IMR-90 (cell line): ENCODE measurements around the gene ADAMTS3. TPM values are rescaled to one million over a fixed set of nuclear protein-coding genes. Genes with fewer than 3 reads are reported as not detected.

Experiments used
- ATAC-seq: fragments of 200-7000 bp; cut with Tn5 transposase; 2 replicates; pipeline ENCODE4 v1.9.1; 2020; ENCODE audit warnings: low read depth, mild to moderate bottlenecking, moderate library complexity
- BruUV-seq: library from RNA; stranded (reverse); fragments of 400-500 nt; replicated peaks from 2 replicates; lab custom pipeline; 2021; lab: Mats Ljungman, UMichigan
- CTCF ChIA-PET: fragments of 300-600 bp; formaldehyde crosslinking; extraction: SDS; loops from one replicate; lab custom pipeline; 2021; ENCODE audit warnings: antibody characterized with exemption; lab: Yijun Ruan, JAX
- POLR2A ChIA-PET: fragments of 300-600 bp; sonication (Branson Sonifier 250); formaldehyde crosslinking; loops from one replicate; lab custom pipeline; 2022; ENCODE audit warnings: antibody characterized with exemption; ENCODE audit not compliant: unreplicated experiment; lab: Charles Lee
- DNase-seq: peaks from one replicate; pipeline ENCODE4 v3.0.0; 2013
- H2AFZ ChIP-seq: replicated peaks from 2 replicates; pipeline ENCODE3; 2013; ENCODE audit warnings: low read length, mild to moderate bottlenecking; ENCODE audit not compliant: poor library complexity
- H2AK5ac ChIP-seq: 2 replicates; pipeline ENCODE4 v1.6.1; 2013; ENCODE audit warnings: low read depth, low read length, inconsistent platforms
- H2AK9ac ChIP-seq: replicated peaks from 2 replicates; pipeline ENCODE3; 2013; ENCODE audit warnings: mild to moderate bottlenecking, low read depth, low read length, moderate library complexity; ENCODE audit not compliant: poor library complexity
- H2BK120ac ChIP-seq: 2 replicates; pipeline ENCODE4 v1.6.1; 2013; ENCODE audit warnings: low read depth, low read length, inconsistent platforms
- H2BK15ac ChIP-seq: 3 replicates; pipeline ENCODE4 v1.6.1; 2013; ENCODE audit warnings: low read depth, low read length, inconsistent platforms
- H2BK20ac ChIP-seq: 2 replicates; pipeline ENCODE4 v1.6.1; 2013; ENCODE audit warnings: low read depth, mild to moderate bottlenecking, inconsistent platforms, low read length, moderate library complexity
- H2BK5ac ChIP-seq: 2 replicates; pipeline ENCODE4 v1.6.1; 2013; ENCODE audit warnings: mild to moderate bottlenecking, low read depth, low read length, inconsistent platforms; ENCODE audit not compliant: poor library complexity, severe bottlenecking
- H3K14ac ChIP-seq: replicated peaks from 2 replicates; pipeline ENCODE4 v1.6.1; 2013; ENCODE audit warnings: low read depth, low read length, inconsistent platforms
- H3K18ac ChIP-seq: 2 replicates; pipeline ENCODE4 v1.6.1; 2013; ENCODE audit warnings: low read depth, low read length, control low read depth
- H3K23ac ChIP-seq: 2 replicates; pipeline ENCODE4 v1.6.1; 2013; ENCODE audit warnings: low read depth, low read length, inconsistent platforms
- H3K27ac ChIP-seq: 2 replicates; pipeline ENCODE4 v1.5.1; 2013; ENCODE audit warnings: mild to moderate bottlenecking, control low read depth, low read length; ENCODE audit not compliant: insufficient read depth
- H3K27me3 ChIP-seq: 2 replicates; pipeline ENCODE4 v1.6.1; 2013; ENCODE audit warnings: low read length; ENCODE audit not compliant: control insufficient read depth, insufficient read depth
- H3K36me3 ChIP-seq: 2 replicates; pipeline ENCODE4 v1.6.1; 2013; ENCODE audit warnings: low read length, mixed read lengths; ENCODE audit not compliant: control insufficient read depth, insufficient read depth
- H3K4ac ChIP-seq: 2 replicates; pipeline ENCODE4 v1.6.1; 2013; ENCODE audit warnings: low read depth, low read length, inconsistent platforms
- H3K4me1 ChIP-seq: 2 replicates; pipeline ENCODE4 v1.6.1; 2013; ENCODE audit warnings: low read length, mixed read lengths; ENCODE audit not compliant: control insufficient read depth, insufficient read depth
- H3K4me2 ChIP-seq: 2 replicates; pipeline ENCODE4 v1.6.1; 2013; ENCODE audit warnings: low read depth, mild to moderate bottlenecking, control low read depth, low read length, moderate library complexity
- H3K4me3 ChIP-seq: 2 replicates; pipeline ENCODE4 v1.5.1; 2013; ENCODE audit warnings: low read depth, mild to moderate bottlenecking, control low read depth, low read length, moderate library complexity; ENCODE audit not compliant: insufficient read depth
- H3K56ac ChIP-seq: 2 replicates; pipeline ENCODE4 v1.6.1; 2013; ENCODE audit warnings: low read length, inconsistent platforms; ENCODE audit not compliant: insufficient read depth; ENCODE audit errors: extremely low read depth
- H3K79me1 ChIP-seq, 2 experiments: 2 replicates each; pipeline ENCODE4 v1.6.1; 2013; ENCODE audit warnings: low read length in 2 of 2, inconsistent platforms in 1 of 2, low read depth in 1 of 2
- H3K9ac ChIP-seq: 2 replicates; pipeline ENCODE4 v1.6.1; 2013; ENCODE audit warnings: low read depth, low read length, control low read depth
- H3K9me1 ChIP-seq: 2 replicates; pipeline ENCODE4 v1.6.1; 2013; ENCODE audit warnings: low read length, inconsistent platforms; ENCODE audit not compliant: insufficient read depth
- H3K9me3 ChIP-seq: 2 replicates; pipeline ENCODE4 v1.6.1; 2013; ENCODE audit warnings: low read length; ENCODE audit not compliant: control insufficient read depth, insufficient read depth
- H4K20me1 ChIP-seq: 2 replicates; pipeline ENCODE4 v1.6.1; 2013; ENCODE audit warnings: low read length, inconsistent platforms; ENCODE audit not compliant: insufficient read depth
- H4K5ac ChIP-seq: 2 replicates; pipeline ENCODE4 v1.6.1; 2013; ENCODE audit warnings: mild to moderate bottlenecking, low read depth, low read length, control low read depth
- H4K8ac ChIP-seq, 2 experiments: 2 replicates each; pipeline ENCODE4 v1.6.1; 2013; ENCODE audit warnings: low read depth in 2 of 2, low read length in 2 of 2, control low read depth in 1 of 2, inconsistent platforms in 1 of 2
- H4K91ac ChIP-seq: 2 replicates; pipeline ENCODE4 v1.6.1; 2013; ENCODE audit warnings: low read depth, low read length, inconsistent platforms; ENCODE audit not compliant: insufficient read depth
- MAFK ChIP-seq: IDR thresholded peaks from 2 replicates; pipeline ENCODE4 v1.6.1; 2012; ENCODE audit warnings: low read depth, low read length, improper control_type of control experiment
- MAZ ChIP-seq: IDR thresholded peaks from 2 replicates; pipeline ENCODE4 v1.6.1; 2012; ENCODE audit warnings: low read depth, mild to moderate bottlenecking, low read length, improper control_type of control experiment, moderate library complexity, borderline replicate concordance
- RCOR1 ChIP-seq: IDR thresholded peaks from 2 replicates; pipeline ENCODE4 v1.6.1; 2012; ENCODE audit warnings: mild to moderate bottlenecking, low read length, improper control_type of control experiment; ENCODE audit not compliant: insufficient replicate concordance
- WGBS, 2 experiments: methylation state at CpG; one replicate each; pipeline versions ENCODE4 v1.1.5 to v1.1.7; 2013; ENCODE audit warnings: missing lambda C conversion rate in 2 of 2; ENCODE audit not compliant: insufficient read length in 1 of 2; ENCODE audit errors: extremely low coverage in 2 of 2; 5-methylcytosine and 5-hydroxymethylcytosine counted together
- dilution Hi-C: fragments of 300-500 bp; cut with HindIII; formaldehyde crosslinking; loops from one replicate; pipeline ENCODE4 v1.14.3; 2018; ENCODE audit warnings: low sequenced_read_pairs; ENCODE audit not compliant: unreplicated experiment
- in situ Hi-C: fragments of 300-500 bp; cut with MboI; formaldehyde crosslinking; loops from 3 replicates; pipeline ENCODE4 v1.14.3; 2019; ENCODE audit warnings: low sequenced_read_pairs, inconsistent platforms, mixed read lengths
- intact Hi-C: fragments of 100-400 bp; cut with micrococcal nuclease; formaldehyde crosslinking; loops from 2 replicates; pipeline ENCODE4 v1.10.0; 2022
- polyA plus RNA-seq, 3 experiments: library from polyadenylated mRNA; depleted of rRNA; stranded (reverse); fragments of >200 nt; gene quantifications; 2 replicates each; pipeline ENCODE4 v1.2.3, GENCODE V29; 2012; ENCODE audit warnings: low replicate concordance in 1 of 3
- total RNA-seq: library from RNA; depleted of rRNA; stranded (reverse); fragments of >200 nt; gene quantifications from 2 replicates; pipeline ENCODE4 v1.2.3, GENCODE V29; 2012
- TF ChIP-seq, protein P1 (sequence below): fragments of 150-350 bp; IDR thresholded peaks from 2 replicates; pipeline ENCODE4 v1.6.1; 2016; ENCODE audit warnings: low read depth, mild to moderate bottlenecking, low read length, moderate library complexity, borderline replicate concordance

ADAMTS3 gene
- total and polyA plus RNA-seq, 2 of the 4 experiments (the other 2 are of a cell fraction), result 0.68 to 2.9 TPM

DNA sequence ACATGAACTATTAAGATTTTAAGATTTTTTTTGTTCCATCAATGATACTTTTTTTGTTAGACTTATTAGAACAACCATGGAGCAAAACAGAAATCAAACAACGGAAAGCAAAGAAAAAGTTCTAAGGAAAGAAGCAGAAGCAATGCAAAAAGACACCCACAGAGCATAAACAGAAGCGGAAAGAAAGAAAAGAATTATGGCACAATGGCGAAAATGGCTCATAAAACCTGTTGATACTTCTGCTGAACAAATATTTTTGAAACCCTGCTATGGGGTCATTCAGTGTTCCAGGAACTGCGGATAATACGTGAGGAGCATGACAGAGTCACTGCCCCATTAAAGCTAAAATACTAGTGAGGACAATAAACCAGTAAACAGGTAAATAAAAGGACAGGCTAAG is 138.0 kb downstream of the ADAMTS3 start:
- no peak overlapping the region for H3K4me2 ChIP-seq
- H2AK5ac ChIP-seq, result no peak overlapping the region
- no peak overlapping the region for H2BK5ac ChIP-seq
- H3K27me3 ChIP-seq, result no peaks in the 10 kb centered on the region
- BruUV-seq, result no TSS peak
- no peaks in the 10 kb centered on the region for H3K9me1 ChIP-seq
- H2BK120ac ChIP-seq, result no peak overlapping the region
- no peak overlapping the region for H4K91ac ChIP-seq
- no peak overlapping the region for H2BK15ac ChIP-seq
- no peak overlapping the region for H3K4me3 ChIP-seq
- no peak overlapping the region for H3K27ac ChIP-seq
- no peak overlapping the region for H3K18ac ChIP-seq
- POLR2A ChIA-PET, result no interaction called here
- no peak overlapping the region for H3K23ac ChIP-seq
- no peak overlapping the region for H2BK20ac ChIP-seq
- ATAC-seq (no peak), DNase-seq (no peak)
- no peaks in the 10 kb centered on the region for H3K4me1 ChIP-seq
- no peak overlapping the region for H2AFZ ChIP-seq
- H3K36me3 ChIP-seq, result no peaks in the 10 kb centered on the region
- H4K8ac ChIP-seq, result no peak overlapping the region
- H4K5ac ChIP-seq, result no peak overlapping the region
- no peaks in the 10 kb centered on the region for H3K9me3 ChIP-seq
- H4K20me1 ChIP-seq, result no peaks in the 10 kb centered on the region
- no peak overlapping the region for H3K4ac ChIP-seq
- no peaks in the 10 kb centered on the region for H3K79me1 ChIP-seq
- WGBS, 2 experiments, result no CpG with 5 or more reads among the region's 5 CpGs
- no peak overlapping the region for H3K14ac ChIP-seq
- H3K56ac ChIP-seq, result no peak overlapping the region
- no peak overlapping the region for H2AK9ac ChIP-seq
- TF ChIP-seq, protein P1, sequence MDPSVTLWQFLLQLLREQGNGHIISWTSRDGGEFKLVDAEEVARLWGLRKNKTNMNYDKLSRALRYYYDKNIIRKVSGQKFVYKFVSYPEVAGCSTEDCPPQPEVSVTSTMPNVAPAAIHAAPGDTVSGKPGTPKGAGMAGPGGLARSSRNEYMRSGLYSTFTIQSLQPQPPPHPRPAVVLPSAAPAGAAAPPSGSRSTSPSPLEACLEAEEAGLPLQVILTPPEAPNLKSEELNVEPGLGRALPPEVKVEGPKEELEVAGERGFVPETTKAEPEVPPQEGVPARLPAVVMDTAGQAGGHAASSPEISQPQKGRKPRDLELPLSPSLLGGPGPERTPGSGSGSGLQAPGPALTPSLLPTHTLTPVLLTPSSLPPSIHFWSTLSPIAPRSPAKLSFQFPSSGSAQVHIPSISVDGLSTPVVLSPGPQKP, result no peak
- TF ChIP-seq RCOR1 (no peak), MAZ (no peak), MAFK (no peak)
- H3K9ac ChIP-seq, result no peak overlapping the region
- dilution Hi-C loops, result no loop called here
- intact Hi-C loops, result no loop called here
- CTCF ChIA-PET, result no interaction called here
- in situ Hi-C loops, result no loop called here
